ENCODE measurements around the gene TPTE2.
"Not testable (repeated sequence)": the region's sequence is repeated elsewhere in the genome, so short reads cannot be mapped to it uniquely, and the experiment has no call there.

The TPTE2 gene

DNA sequence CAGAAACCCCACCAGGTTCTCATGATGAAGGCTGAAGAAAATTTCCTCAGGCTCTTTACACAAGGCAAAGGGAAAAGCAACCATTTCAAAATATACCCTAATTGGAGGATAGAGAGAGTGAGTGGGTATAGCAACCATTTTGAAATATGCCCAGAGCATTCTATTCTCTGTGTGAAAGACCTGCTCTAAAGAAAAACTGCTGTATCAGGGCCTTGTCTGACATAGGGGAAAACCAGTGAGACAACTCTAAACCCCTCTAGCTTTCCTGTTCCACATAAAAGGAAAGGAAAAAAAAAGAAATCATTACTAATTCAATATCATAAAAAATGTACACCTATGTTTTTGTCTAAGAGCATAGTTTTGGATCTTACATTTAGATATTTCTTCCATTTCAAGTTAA, 42.3 kb downstream of the TPTE2 start:
- Histone ChIP-seq H2AFZ (ENCODE audit: low read depth, low read length) (no peak overlapping the region), H4K20me1 (ENCODE audit: insufficient read depth, low read length) (no peaks in the 10 kb centered on the region), H3K79me2 (ENCODE audit: insufficient read depth, low read length) (no peaks in the 10 kb centered on the region), H3K27me3 (ENCODE audit: insufficient read depth, low read length, poor library complexity) (no peaks in the 10 kb centered on the region), H3K4me1 (ENCODE audit: insufficient read depth, low read length) (no peaks in the 10 kb centered on the region), H3K36me3 (ENCODE audit: insufficient read depth, low read length) (no peaks in the 10 kb centered on the region), H3K9ac (ENCODE audit: low read depth, low read length) (no peak overlapping the region), H3K4me2 (ENCODE audit: insufficient read depth, low read length) (no peak overlapping the region), H3K27ac (ENCODE audit: low read length) (no peak overlapping the region), H3K9me3 (ENCODE audit: insufficient read depth, low read length, severe bottlenecking) (no peaks in the 10 kb centered on the region), H3K4me3 (ENCODE audit: low read depth in 1 of 2, low read length in 2 of 2) (no peak overlapping the region)
- ATAC-seq (ENCODE audit: insufficient read depth, low read depth) (no peak), DNase-seq (no peak)
- TF ChIP-seq CTCF (IDR thresholded peaks at IDR 0.05; ENCODE audit: borderline replicate concordance, extremely low read depth, low read length, poor library complexity, severe bottlenecking) (no peak), EZH2 (IDR thresholded peaks at IDR 0.05; ENCODE audit: borderline replicate concordance, low read depth, low read length, severe bottlenecking) (no peak)

GRCh38 chr13:19507623-19508022, 53.7 kb downstream of the TPTE2 start:
- not testable (repeated sequence) for H3K9me3 ChIP-seq (ENCODE audit: insufficient read depth, low read length, severe bottlenecking); H3K9ac ChIP-seq (ENCODE audit: low read depth, low read length); H4K20me1 ChIP-seq (ENCODE audit: insufficient read depth, low read length); H3K36me3 ChIP-seq (ENCODE audit: insufficient read depth, low read length); H3K27ac ChIP-seq (ENCODE audit: low read length); H3K27me3 ChIP-seq (ENCODE audit: insufficient read depth, low read length, poor library complexity); H3K79me2 ChIP-seq (ENCODE audit: insufficient read depth, low read length); DNase-seq; H3K4me2 ChIP-seq (ENCODE audit: insufficient read depth, low read length); ATAC-seq (ENCODE audit: insufficient read depth, low read depth); H3K4me1 ChIP-seq (ENCODE audit: insufficient read depth, low read length); H2AFZ ChIP-seq (ENCODE audit: low read depth, low read length); H3K4me3 ChIP-seq (ENCODE audit: low read depth in 1 of 2, low read length in 2 of 2)

DNA sequence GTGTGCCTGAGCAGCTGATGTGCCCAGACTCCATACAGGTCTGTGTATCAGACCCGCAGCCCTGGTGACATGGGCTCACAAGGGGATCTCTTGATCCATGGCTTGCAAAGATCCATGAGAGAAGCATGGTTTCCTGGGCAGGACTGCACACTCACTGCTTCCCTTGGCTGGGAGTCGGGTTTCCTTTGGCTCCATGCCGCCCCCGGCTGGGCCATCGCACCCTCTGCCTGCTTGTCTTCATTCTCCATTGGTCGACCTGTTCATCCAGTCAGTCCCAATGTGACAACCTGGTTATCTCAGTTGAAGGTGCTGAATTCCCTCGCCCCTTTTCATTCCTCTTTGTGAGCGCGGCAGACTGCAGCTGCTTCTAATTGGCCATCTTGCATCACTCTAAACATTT, 101.2 kb downstream of the TPTE2 start:
- H3K4me3 ChIP-seq (ENCODE audit: low read depth in 1 of 2, low read length in 2 of 2); H3K4me1 ChIP-seq (ENCODE audit: insufficient read depth, low read length); H4K20me1 ChIP-seq (ENCODE audit: insufficient read depth, low read length); H3K36me3 ChIP-seq (ENCODE audit: insufficient read depth, low read length); H3K79me2 ChIP-seq (ENCODE audit: insufficient read depth, low read length); H3K27ac ChIP-seq (ENCODE audit: low read length); H3K27me3 ChIP-seq (ENCODE audit: insufficient read depth, low read length, poor library complexity); H2AFZ ChIP-seq (ENCODE audit: low read depth, low read length); H3K4me2 ChIP-seq (ENCODE audit: insufficient read depth, low read length); H3K9me3 ChIP-seq (ENCODE audit: insufficient read depth, low read length, severe bottlenecking); H3K9ac ChIP-seq (ENCODE audit: low read depth, low read length); ATAC-seq (ENCODE audit: insufficient read depth, low read depth); DNase-seq: not testable (repeated sequence)

DNA sequence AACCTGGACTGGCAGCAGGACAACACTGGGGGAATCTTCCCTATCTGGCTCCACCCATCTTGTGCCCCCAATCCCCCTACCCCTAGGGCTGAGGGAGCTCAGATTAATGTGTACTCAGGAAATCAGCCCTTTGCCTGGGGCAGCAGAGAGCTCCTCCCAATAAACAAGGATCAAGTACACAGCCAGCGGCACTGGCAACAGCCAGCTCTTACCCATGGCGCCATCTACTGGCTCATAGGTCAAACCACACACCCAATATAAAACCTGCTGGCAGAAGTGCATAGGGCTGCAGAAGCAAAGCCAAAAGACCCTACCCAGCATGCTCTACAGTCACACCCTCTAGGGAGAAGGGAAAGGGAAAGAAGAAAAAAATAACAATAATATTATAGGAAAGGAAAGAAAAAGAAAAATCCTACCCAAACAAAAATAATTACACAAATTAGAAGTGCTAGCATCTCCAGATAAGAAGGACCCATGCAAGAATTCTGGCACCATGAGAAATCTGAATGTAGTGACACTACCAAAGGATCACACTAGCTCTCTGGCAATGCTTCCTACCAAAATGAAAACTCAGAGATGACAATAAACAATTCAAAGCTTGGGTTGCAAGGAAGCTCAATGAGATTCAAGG, 122.2 kb downstream of the TPTE2 start:
- peak; percentile 42 for DNase-seq
- not testable (repeated sequence) for H3K27me3 ChIP-seq (ENCODE audit: insufficient read depth, low read length, poor library complexity)

DNA sequence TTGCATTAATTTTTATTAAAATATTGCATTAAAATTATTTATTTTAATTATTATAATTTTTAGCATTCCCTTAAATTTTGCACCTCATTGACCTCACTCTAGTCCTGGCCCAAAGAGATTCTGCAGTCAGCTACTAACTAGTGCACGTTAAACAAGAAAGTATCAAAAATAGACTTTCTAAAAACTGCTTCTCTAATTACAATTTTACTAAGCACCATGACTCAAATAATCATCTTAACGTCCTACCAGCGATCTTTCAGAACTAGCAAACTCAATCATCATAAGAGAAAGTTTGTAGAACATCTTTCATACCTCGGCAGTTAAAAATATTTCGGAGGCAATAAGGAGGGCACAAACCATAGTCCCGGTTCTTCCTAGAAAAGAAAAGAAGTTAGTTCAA, 123.6 kb downstream of the TPTE2 start:
- H3K4me3 ChIP-seq (ENCODE audit: low read depth in 1 of 2, low read length in 2 of 2); H3K27ac ChIP-seq (ENCODE audit: low read length); H3K79me2 ChIP-seq (ENCODE audit: insufficient read depth, low read length); ATAC-seq (ENCODE audit: insufficient read depth, low read depth); H4K20me1 ChIP-seq (ENCODE audit: insufficient read depth, low read length); H3K4me1 ChIP-seq (ENCODE audit: insufficient read depth, low read length); H3K4me2 ChIP-seq (ENCODE audit: insufficient read depth, low read length); DNase-seq; H3K9ac ChIP-seq (ENCODE audit: low read depth, low read length); H2AFZ ChIP-seq (ENCODE audit: low read depth, low read length); H3K9me3 ChIP-seq (ENCODE audit: insufficient read depth, low read length, severe bottlenecking); H3K27me3 ChIP-seq (ENCODE audit: insufficient read depth, low read length, poor library complexity); H3K36me3 ChIP-seq (ENCODE audit: insufficient read depth, low read length): not testable (repeated sequence)

More for the DNA sequence above, 122.2 kb downstream of the TPTE2 start:
- not testable (repeated sequence) for H3K4me3 ChIP-seq (ENCODE audit: low read depth in 1 of 2, low read length in 2 of 2); H3K36me3 ChIP-seq (ENCODE audit: insufficient read depth, low read length); H3K9me3 ChIP-seq (ENCODE audit: insufficient read depth, low read length, severe bottlenecking); H2AFZ ChIP-seq (ENCODE audit: low read depth, low read length); H3K4me1 ChIP-seq (ENCODE audit: insufficient read depth, low read length); ATAC-seq (ENCODE audit: insufficient read depth, low read depth); H3K4me2 ChIP-seq (ENCODE audit: insufficient read depth, low read length); H3K9ac ChIP-seq (ENCODE audit: low read depth, low read length); H3K79me2 ChIP-seq (ENCODE audit: insufficient read depth, low read length); H3K27ac ChIP-seq (ENCODE audit: low read length); H4K20me1 ChIP-seq (ENCODE audit: insufficient read depth, low read length)

- not testable (repeated sequence) for H3K4me1 ChIP-seq (ENCODE audit: insufficient read depth, low read length); H3K4me2 ChIP-seq (ENCODE audit: insufficient read depth, low read length); H4K20me1 ChIP-seq (ENCODE audit: insufficient read depth, low read length); H3K4me3 ChIP-seq (ENCODE audit: low read depth in 1 of 2, low read length in 2 of 2); H3K27ac ChIP-seq (ENCODE audit: low read length); H3K9me3 ChIP-seq (ENCODE audit: insufficient read depth, low read length, severe bottlenecking); DNase-seq; H3K36me3 ChIP-seq (ENCODE audit: insufficient read depth, low read length); ATAC-seq (ENCODE audit: insufficient read depth, low read depth); H2AFZ ChIP-seq (ENCODE audit: low read depth, low read length); H3K27me3 ChIP-seq (ENCODE audit: insufficient read depth, low read length, poor library complexity); H3K9ac ChIP-seq (ENCODE audit: low read depth, low read length); H3K79me2 ChIP-seq (ENCODE audit: insufficient read depth, low read length)
Observed at GRCh38 chr13:19422236-19422635, 139.1 kb downstream of the TPTE2 start.

GRCh38 chr13:19412494-19412893, 148.8 kb downstream of the TPTE2 start:
- H3K9ac ChIP-seq (ENCODE audit: low read depth, low read length); H3K4me1 ChIP-seq (ENCODE audit: insufficient read depth, low read length); H3K27me3 ChIP-seq (ENCODE audit: insufficient read depth, low read length, poor library complexity); H2AFZ ChIP-seq (ENCODE audit: low read depth, low read length); DNase-seq; H3K4me3 ChIP-seq (ENCODE audit: low read depth in 1 of 2, low read length in 2 of 2); H4K20me1 ChIP-seq (ENCODE audit: insufficient read depth, low read length); H3K79me2 ChIP-seq (ENCODE audit: insufficient read depth, low read length); H3K9me3 ChIP-seq (ENCODE audit: insufficient read depth, low read length, severe bottlenecking); H3K36me3 ChIP-seq (ENCODE audit: insufficient read depth, low read length); H3K4me2 ChIP-seq (ENCODE audit: insufficient read depth, low read length); ATAC-seq (ENCODE audit: insufficient read depth, low read depth); H3K27ac ChIP-seq (ENCODE audit: low read length): not testable (repeated sequence)
